CD4-positive, alpha-beta T cell treated with Interleukin-21 for 1 hour (primary cell): ENCODE measurements around the gene LILRA2.
"Not testable (repeated sequence)": the region's sequence is repeated elsewhere in the genome, so short reads cannot be mapped to it uniquely, and the experiment has no call there.

Source experiments
- DNase-seq: peaks from one replicate; pipeline ENCODE4 v3.0.0-alpha.2; 2020

The LILRA2 gene

GRCh38 chr19:54571715-54572615 is 1.6 kb upstream of the LILRA2 start:
- DNase-seq = not testable (repeated sequence)

GRCh38 chr19:54572696-54573311 is 786 bp upstream of the LILRA2 start:
- DNase-seq = no peak

- no peak for DNase-seq
Observed at GRCh38 chr19:54574051-54574450, 461 bp downstream of the LILRA2 start.

GRCh38 chr19:54574527-54575056 is 1.0 kb downstream of the LILRA2 start:
- DNase-seq = no peak

GRCh38 chr19:54575205-54575604 is 1.6 kb downstream of the LILRA2 start:
- not testable (repeated sequence) for DNase-seq

- no peak for DNase-seq
Observed at GRCh38 chr19:54576411-54576976, 2.9 kb downstream of the LILRA2 start.

- DNase-seq = no peak
Observed at GRCh38 chr19:54577334-54577733, 3.7 kb downstream of the LILRA2 start.

- not testable (repeated sequence) for DNase-seq
Observed at GRCh38 chr19:54578268-54578667, 4.7 kb downstream of the LILRA2 start.

- DNase-seq = no peak
Observed at GRCh38 chr19:54586397-54586796, 12.8 kb downstream of the LILRA2 start.

- no peak for DNase-seq
Observed at GRCh38 chr19:54587026-54587425, 13.4 kb downstream of the LILRA2 start.

GRCh38 chr19:54593445-54593844 is 19.9 kb downstream of the LILRA2 start, which contains the start of gene LILRA1:
Gene LILRA1 (plus strand): TSS chr19:54593632. CDS start chr19:54594245, 613 bp downstream.
- DNase-seq = not testable (repeated sequence)

- DNase-seq = not testable (repeated sequence)
Observed at GRCh38 chr19:54593931-54594626, 20.5 kb downstream of the LILRA2 start.

- DNase-seq = no peak
Observed at GRCh38 chr19:54594737-54595136, 21.1 kb downstream of the LILRA2 start.

GRCh38 chr19:54595680-54596436 is 22.3 kb downstream of the LILRA2 start:
- DNase-seq = not testable (repeated sequence)

GRCh38 chr19:54600212-54600611 is 26.6 kb downstream of the LILRA2 start:
- no peak for DNase-seq

GRCh38 chr19:54606230-54606629 is 32.6 kb downstream of the LILRA2 start:
- no peak for DNase-seq

GRCh38 chr19:54606891-54607784 is 33.5 kb downstream of the LILRA2 start:
- no peak for DNase-seq

GRCh38 chr19:54607785-54608150 is 34.2 kb downstream of the LILRA2 start:
- no peak for DNase-seq

GRCh38 chr19:54608205-54608604 is 34.6 kb downstream of the LILRA2 start:
- no peak for DNase-seq

GRCh38 chr19:54608792-54609191 is 35.2 kb downstream of the LILRA2 start:
- no peak for DNase-seq

GRCh38 chr19:54609356-54609791 is 35.8 kb downstream of the LILRA2 start:
- DNase-seq = no peak
